DND-41 (cell line): Measurements from ENCODE around the gene PLGRKT.

ENCODE experiments used
- CTCF ChIP-seq: IDR thresholded peaks from 2 replicates; pipeline ENCODE4 v1.5.1; 2012; ENCODE audit warnings: borderline replicate concordance, low read length, moderate library complexity, mild to moderate bottlenecking; ENCODE audit not compliant: poor library complexity, severe bottlenecking; ENCODE audit errors: extremely low read depth
- EZH2 ChIP-seq: IDR thresholded peaks from 3 replicates; pipeline ENCODE4 v1.6.1; 2012; ENCODE audit warnings: borderline replicate concordance, low read depth, mild to moderate bottlenecking, moderate library complexity, low read length, inconsistent platforms; ENCODE audit not compliant: severe bottlenecking

DNA sequence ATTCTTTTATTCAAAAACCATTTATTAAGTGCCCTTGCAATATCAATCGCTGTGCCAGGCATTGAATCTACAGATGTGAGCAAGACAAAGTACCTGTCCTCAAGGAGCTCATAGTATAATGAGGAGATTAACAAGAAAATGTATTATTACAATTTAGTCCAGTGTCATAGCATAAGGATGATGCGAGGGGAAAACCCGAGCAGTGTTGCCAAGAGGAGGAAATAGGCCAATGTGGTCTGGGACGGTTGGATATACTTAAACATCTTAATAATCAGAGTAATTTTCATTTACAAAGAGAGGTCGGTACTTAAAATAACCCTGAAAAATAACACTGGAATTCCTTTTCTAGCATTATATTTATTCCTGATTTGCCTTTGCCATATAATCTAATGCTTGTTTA is 31.1 kb upstream of the PLGRKT start:
- TF ChIP-seq CTCF (no peak), EZH2 (no peak)
